NCI-H1694 treated with DMSO at 0.1 percent for 48 hours (cell line): ENCODE measurements around the gene EFNA5.
"Not testable (repeated sequence)": the region's sequence is repeated elsewhere in the genome, so short reads cannot be mapped to it uniquely, and the experiment has no call there.

ENCODE experiments used
- DNase-seq: peaks from one replicate; lab custom pipeline; 2025; lab: John Stamatoyannopoulos, UW

The EFNA5 gene

GRCh38 chr5:107517185-107518033, 153.3 kb downstream of the EFNA5 start:
- no peak for DNase-seq

GRCh38 chr5:107516452-107517184, 154.1 kb downstream of the EFNA5 start:
- DNase-seq, result no peak

- DNase-seq, result no peak
Measured at GRCh38 chr5:107515521-107516080, 155.1 kb downstream of the EFNA5 start.

GRCh38 chr5:107514305-107514704, 156.4 kb downstream of the EFNA5 start:
- DNase-seq, result no peak

GRCh38 chr5:107513337-107514085, 157.2 kb downstream of the EFNA5 start:
- no peak for DNase-seq

GRCh38 chr5:107512029-107512428, 158.7 kb downstream of the EFNA5 start:
- DNase-seq, result no peak

- DNase-seq, result no peak
Measured at GRCh38 chr5:107510125-107510524, 160.6 kb downstream of the EFNA5 start.

- DNase-seq, result no peak
Measured at GRCh38 chr5:107508097-107508496, 162.6 kb downstream of the EFNA5 start.

- no peak for DNase-seq
Measured at GRCh38 chr5:107505763-107506534, 164.8 kb downstream of the EFNA5 start.

GRCh38 chr5:107504424-107504823, 166.3 kb downstream of the EFNA5 start:
- no peak for DNase-seq

- DNase-seq, result peak; percentile 97
Measured at GRCh38 chr5:107502676-107503060, 168.1 kb downstream of the EFNA5 start.

GRCh38 chr5:107501965-107502675, 168.6 kb downstream of the EFNA5 start:
- DNase-seq, result peak; percentile 65

GRCh38 chr5:107500840-107501239, 169.9 kb downstream of the EFNA5 start:
- DNase-seq, result no peak

GRCh38 chr5:107500347-107500746, 170.4 kb downstream of the EFNA5 start:
- DNase-seq, result no peak

GRCh38 chr5:107499776-107500175, 171.0 kb downstream of the EFNA5 start:
- no peak for DNase-seq

GRCh38 chr5:107499237-107499636, 171.5 kb downstream of the EFNA5 start:
- no peak for DNase-seq

- DNase-seq, result no peak
Measured at GRCh38 chr5:107496466-107496865, 174.3 kb downstream of the EFNA5 start.

- DNase-seq, result not testable (repeated sequence)
Measured at GRCh38 chr5:107494129-107494528, 176.6 kb downstream of the EFNA5 start.

GRCh38 chr5:107487056-107487542, 183.6 kb downstream of the EFNA5 start:
- no peak for DNase-seq

GRCh38 chr5:107486489-107486888, 184.2 kb downstream of the EFNA5 start:
- no peak for DNase-seq

GRCh38 chr5:107485184-107485583, 185.6 kb downstream of the EFNA5 start:
- no peak for DNase-seq
